CD14-positive monocyte (primary cell): ENCODE results near the gene IL31RA. TPM values are rescaled to one million over a fixed set of nuclear protein-coding genes. Genes with fewer than 3 reads are reported as not detected.

Experiments
- DNase-seq, 3 donors: peaks; one replicate each; pipeline ENCODE4 v3.0.0-alpha.2; 2011 to 2022
- H2AFZ ChIP-seq: 2 replicates; pipeline ENCODE4 v1.6.0; 2012; ENCODE audit warnings: mild to moderate bottlenecking, low read depth, low read length, inconsistent platforms; ENCODE audit not compliant: insufficient read depth, poor library complexity, severe bottlenecking
- H3K27ac ChIP-seq, 2 donors: 1 replicate in 1 of 2; 2 replicates in 1 of 2; pipeline ENCODE4 v1.5.1; 2012 to 2013; ENCODE audit warnings: low read length in 2 of 2, control low read depth in 1 of 2, inconsistent platforms in 1 of 2, low read depth in 1 of 2, mild to moderate bottlenecking in 1 of 2
- H3K27me3 ChIP-seq, 2 donors: one replicate each; pipeline versions ENCODE4 v1.6.0 to v1.6.1; 2011 to 2013; ENCODE audit warnings: low read length in 2 of 2; ENCODE audit not compliant: control insufficient read depth in 2 of 2, insufficient read depth in 2 of 2
- H3K36me3 ChIP-seq, 2 donors: replicated peaks in 1 of 2; 1 replicate in 1 of 2; 2 replicates in 1 of 2; pipeline versions ENCODE4 v1.5.1 to v1.6.1; 2012 to 2013; ENCODE audit warnings: low read length in 2 of 2, control low read depth in 1 of 2, inconsistent platforms in 1 of 2, mild to moderate bottlenecking in 1 of 2; ENCODE audit not compliant: insufficient read depth in 2 of 2, control insufficient read depth in 1 of 2
- H3K4me1 ChIP-seq, 2 donors: 1 replicate in 1 of 2; 2 replicates in 1 of 2; pipeline versions ENCODE4 v1.5.1 to v1.6.1; 2012 to 2013; ENCODE audit warnings: low read length in 2 of 2, control low read depth in 1 of 2, inconsistent platforms in 1 of 2, mild to moderate bottlenecking in 1 of 2, moderate library complexity in 1 of 2; ENCODE audit not compliant: insufficient read depth in 2 of 2, control insufficient read depth in 1 of 2
- H3K4me2 ChIP-seq: replicated peaks from 2 replicates; pipeline ENCODE3; 2012; ENCODE audit warnings: low read length, moderate library complexity, mild to moderate bottlenecking; ENCODE audit not compliant: poor library complexity, severe bottlenecking; ENCODE audit errors: extremely low read depth
- H3K4me3 ChIP-seq, 3 experiments: fragments of 200-600 bp in 1 of 3; sonication (generic) in 1 of 3; replicated peaks in 1 of 3; 1 replicate in 2 of 3; 2 replicates in 1 of 3; pipeline ENCODE4 v1.5.1; 2011 to 2013; ENCODE audit warnings: low read length in 3 of 3, mild to moderate bottlenecking in 3 of 3, control low read depth in 2 of 3, low read depth in 2 of 3, inconsistent platforms in 1 of 3, moderate library complexity in 1 of 3
- H3K79me2 ChIP-seq: 2 replicates; pipeline ENCODE4 v1.6.0; 2012; ENCODE audit warnings: mild to moderate bottlenecking, control low read depth, inconsistent platforms, low read length, moderate library complexity; ENCODE audit not compliant: insufficient read depth
- H3K9ac ChIP-seq: 2 replicates; pipeline ENCODE4 v1.6.0; 2017; ENCODE audit warnings: low read length, mild to moderate bottlenecking; ENCODE audit not compliant: insufficient read depth, poor library complexity, severe bottlenecking
- H3K9me3 ChIP-seq, 2 donors: replicated peaks in 1 of 2; 1 replicate in 1 of 2; 2 replicates in 1 of 2; pipeline versions ENCODE4 v1.5.1 to v1.6.1; 2012 to 2013; ENCODE audit warnings: low read length in 2 of 2, control low read depth in 1 of 2; ENCODE audit not compliant: control insufficient read depth in 1 of 2, insufficient read depth in 1 of 2
- H4K20me1 ChIP-seq: 2 replicates; pipeline ENCODE4 v1.6.0; 2012; ENCODE audit warnings: mild to moderate bottlenecking, low read length, control low read depth, moderate library complexity; ENCODE audit not compliant: insufficient read depth
- H3K27ac Mint-ChIP-seq, 7 donors: one replicate each; pipeline ENCODE4 v1.8.0; 2020; ENCODE audit warnings: mild to moderate bottlenecking in 7 of 7, mixed read lengths in 7 of 7, moderate library complexity in 6 of 7, inconsistent platforms in 2 of 7
- H3K27me3 Mint-ChIP-seq, 3 donors: one replicate each; pipeline ENCODE4 v1.8.0; 2021 to 2022; ENCODE audit warnings: low read depth in 3 of 3, mild to moderate bottlenecking in 3 of 3, mixed read lengths in 3 of 3, moderate library complexity in 3 of 3, inconsistent platforms in 1 of 3
- H3K36me3 Mint-ChIP-seq, 2 donors: one replicate each; pipeline ENCODE4 v1.8.0; 2020; ENCODE audit warnings: mixed read lengths in 2 of 2, inconsistent platforms in 1 of 2, mild to moderate bottlenecking in 1 of 2
- H3K4me1 Mint-ChIP-seq: one replicate; pipeline ENCODE4 v1.8.0; 2020; ENCODE audit warnings: mild to moderate bottlenecking, mixed read lengths
- H3K4me3 Mint-ChIP-seq, 2 donors: one replicate each; pipeline ENCODE4 v1.8.0; 2020; ENCODE audit warnings: mild to moderate bottlenecking in 2 of 2, mixed read lengths in 2 of 2, moderate library complexity in 1 of 2
- H3K9me3 Mint-ChIP-seq, 7 donors: one replicate each; pipeline ENCODE4 v1.8.0; 2020 to 2022; ENCODE audit warnings: mixed read lengths in 7 of 7, mild to moderate bottlenecking in 6 of 7, moderate library complexity in 6 of 7, inconsistent platforms in 2 of 7
- WGBS: methylation state at CpG from one replicate; pipeline ENCODE4 v1.1.5; 2013; ENCODE audit warnings: missing lambda C conversion rate; ENCODE audit not compliant: insufficient coverage; 5-methylcytosine and 5-hydroxymethylcytosine counted together
- intact Hi-C, 2 donors: fragments of 100-400 bp; cut with micrococcal nuclease; formaldehyde crosslinking; loops; one replicate each; pipeline versions ENCODE4 v1.15.0 to v1.15.1; 2023
- polyA plus RNA-seq, 3 donors: library from polyadenylated mRNA; depleted of rRNA in 1 of 3; unstranded in 2 of 3; stranded (reverse) in 1 of 3; fragments of 300-500 nt in 2 of 3; fragments of >200 nt in 1 of 3; fragmentation: Illumina TruSeq in 2 of 3; gene quantifications; 1 replicate in 2 of 3; 2 replicates in 1 of 3; pipeline ENCODE4 v1.2.3, GENCODE V29; 2012 to 2021
- TF ChIP-seq, protein P1 (sequence below): fragments of 200-600 bp; IDR thresholded peaks from one replicate; pipeline ENCODE4 v1.8.0; 2022; ENCODE audit warnings: antibody characterized with exemption, mild to moderate bottlenecking

Gene IL31RA
- polyA plus RNA-seq, 3 donors, result 0.52 to 1.8 (median 1.3) TPM

DNA sequence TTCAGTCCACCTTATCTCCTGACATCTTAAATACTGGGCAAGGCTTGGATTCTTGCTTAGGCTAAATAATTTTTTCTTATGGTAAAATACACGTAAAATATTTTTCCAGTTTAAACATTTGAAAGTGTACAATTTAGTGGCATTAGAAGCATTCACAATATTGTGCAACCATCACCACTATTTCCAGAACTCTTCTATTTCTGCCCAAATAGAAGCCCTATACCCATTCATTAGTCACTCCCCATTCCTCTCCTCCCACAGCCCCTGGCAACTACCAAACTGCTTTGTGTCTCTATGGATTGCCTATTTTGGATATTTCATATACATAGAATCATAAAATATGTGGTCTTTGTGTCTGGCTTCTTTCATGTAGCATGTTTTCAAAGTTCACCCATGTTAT is 57.6 kb downstream of the IL31RA start:
- H3K27me3 ChIP-seq, result no peaks in the 10 kb centered on the region
- no peak for DNase-seq
- Mint-ChIP-seq H3K4me1 (peaks cover 12% of the 10 kb centered on the region), H3K36me3 (peaks cover 53 to 81% of the 10 kb centered on the region in 2 donors), H3K27me3 (peaks cover 0 to 2% (median 0%) of the 10 kb centered on the region in 3 donors), H3K4me3 (no peak overlapping the region), H3K27ac (no peak overlapping the region), H3K9me3 (no peaks in the 10 kb centered on the region)
- H3K27ac ChIP-seq, result no peak overlapping the region
- peaks cover 9 to 10% of the 10 kb centered on the region in 2 donors for H3K4me1 ChIP-seq
- no peaks in the 10 kb centered on the region for H3K79me2 ChIP-seq
- no peak overlapping the region for H3K4me3 ChIP-seq
- H3K9ac ChIP-seq, result no peak overlapping the region
- no peaks in the 10 kb centered on the region for H4K20me1 ChIP-seq
- no CpG with 5 or more reads among the region's 1 CpG for WGBS
- TF ChIP-seq, protein P1, sequence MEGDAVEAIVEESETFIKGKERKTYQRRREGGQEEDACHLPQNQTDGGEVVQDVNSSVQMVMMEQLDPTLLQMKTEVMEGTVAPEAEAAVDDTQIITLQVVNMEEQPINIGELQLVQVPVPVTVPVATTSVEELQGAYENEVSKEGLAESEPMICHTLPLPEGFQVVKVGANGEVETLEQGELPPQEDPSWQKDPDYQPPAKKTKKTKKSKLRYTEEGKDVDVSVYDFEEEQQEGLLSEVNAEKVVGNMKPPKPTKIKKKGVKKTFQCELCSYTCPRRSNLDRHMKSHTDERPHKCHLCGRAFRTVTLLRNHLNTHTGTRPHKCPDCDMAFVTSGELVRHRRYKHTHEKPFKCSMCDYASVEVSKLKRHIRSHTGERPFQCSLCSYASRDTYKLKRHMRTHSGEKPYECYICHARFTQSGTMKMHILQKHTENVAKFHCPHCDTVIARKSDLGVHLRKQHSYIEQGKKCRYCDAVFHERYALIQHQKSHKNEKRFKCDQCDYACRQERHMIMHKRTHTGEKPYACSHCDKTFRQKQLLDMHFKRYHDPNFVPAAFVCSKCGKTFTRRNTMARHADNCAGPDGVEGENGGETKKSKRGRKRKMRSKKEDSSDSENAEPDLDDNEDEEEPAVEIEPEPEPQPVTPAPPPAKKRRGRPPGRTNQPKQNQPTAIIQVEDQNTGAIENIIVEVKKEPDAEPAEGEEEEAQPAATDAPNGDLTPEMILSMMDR, result no peak
- no peaks in the 10 kb centered on the region for H3K9me3 ChIP-seq
- H2AFZ ChIP-seq, result no peak overlapping the region
- intact Hi-C loops, result loop anchor here in 1 of 2 donors (10.0 kb wide), 1 partner anchor 194 kb away; the partner anchor contains the start of gene SLC38A9
- H3K36me3 ChIP-seq, result peaks cover 7 to 67% of the 10 kb centered on the region in 2 donors
- no peak overlapping the region for H3K4me2 ChIP-seq

DNA sequence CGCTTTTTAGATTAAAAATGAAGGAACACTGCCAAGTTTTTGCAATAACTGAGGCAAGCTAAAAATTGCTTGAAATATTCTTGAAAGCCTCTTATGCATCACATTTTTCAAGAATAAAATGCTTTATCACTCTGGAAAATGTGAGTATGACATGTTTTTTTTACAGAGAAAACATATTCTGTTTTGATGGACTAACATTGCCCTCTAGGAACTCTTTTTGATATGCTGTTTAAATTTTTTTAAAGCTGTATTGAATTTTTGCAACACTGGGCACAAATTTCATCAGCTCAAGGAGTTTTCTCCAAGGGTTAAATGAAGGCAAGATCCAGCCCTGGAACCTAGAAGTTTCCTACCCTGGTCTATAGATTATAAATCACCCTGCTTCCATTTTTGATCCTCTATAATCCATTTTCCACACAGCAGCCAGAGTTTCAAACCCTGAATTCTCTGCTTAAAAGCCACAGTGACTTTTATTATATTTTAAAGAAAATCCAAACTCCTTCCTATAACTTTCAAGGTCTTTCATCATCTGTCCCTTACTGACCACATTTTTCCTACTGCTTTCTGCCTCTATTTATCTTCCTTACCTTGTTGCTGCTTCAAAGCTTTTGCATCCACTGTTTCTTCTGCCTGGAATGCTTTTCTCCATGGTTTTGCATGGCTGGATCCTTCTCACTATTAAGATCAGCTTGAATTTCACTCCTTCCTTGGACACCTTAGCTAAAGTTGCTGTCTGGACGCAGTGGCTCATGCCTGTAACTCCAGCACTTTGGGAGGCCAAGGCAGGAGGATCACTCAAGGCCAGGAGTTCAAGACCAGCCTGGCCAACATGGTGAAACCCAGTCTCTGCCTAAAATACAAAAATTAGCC is 60.9 kb downstream of the IL31RA start:
- Histone ChIP-seq H3K27ac (no peak overlapping the region), H4K20me1 (no peaks in the 10 kb centered on the region), H3K9me3 (no peaks in the 10 kb centered on the region), H3K4me1 (no peaks in the 10 kb centered on the region), H3K36me3 (peaks cover 11 to 87% of the 10 kb centered on the region in 2 donors), H3K9ac (no peak overlapping the region), H3K27me3 (no peaks in the 10 kb centered on the region), H3K4me3 (no peak overlapping the region), H3K79me2 (no peaks in the 10 kb centered on the region), H2AFZ (no peak overlapping the region), H3K4me2 (no peak overlapping the region)
- H3K36me3 Mint-ChIP-seq, result peaks cover 64 to 84% of the 10 kb centered on the region in 2 donors
- no peak overlapping the region for H3K4me3 Mint-ChIP-seq
- H3K27ac Mint-ChIP-seq, result peak overlapping the region in 1 of 7 donors; percentile 24
- peaks cover 0 to 2% (median 0%) of the 10 kb centered on the region in 3 donors for H3K27me3 Mint-ChIP-seq
- intact Hi-C loops, result no loop called here
- TF ChIP-seq, protein P1, result no peak
- no peak for DNase-seq
- H3K4me1 Mint-ChIP-seq, result no peaks in the 10 kb centered on the region
- WGBS, result 100% methylated on average over 1 of the region's 2 CpGs
- H3K9me3 Mint-ChIP-seq, result no peaks in the 10 kb centered on the region
